Retinal pigment epithelial cell (primary cell): ENCODE measurements around the gene PRM2.

Experiments
- DNase-seq: peaks from one replicate; pipeline ENCODE4 v3.0.0-alpha.2; 2010; ENCODE audit warnings: low read depth
- H3K4me3 ChIP-seq: 2 replicates; pipeline ENCODE4 v1.5.1; 2011; ENCODE audit warnings: mild to moderate bottlenecking, low read length, control low read depth, moderate library complexity
- TF ChIP-seq, protein P1 (sequence below): conservative IDR thresholded peaks from 2 replicates; pipeline ENCODE4 v1.5.1; 2011; ENCODE audit warnings: low read depth, low read length, control low read depth, inconsistent platforms

Gene PRM2

DNA sequence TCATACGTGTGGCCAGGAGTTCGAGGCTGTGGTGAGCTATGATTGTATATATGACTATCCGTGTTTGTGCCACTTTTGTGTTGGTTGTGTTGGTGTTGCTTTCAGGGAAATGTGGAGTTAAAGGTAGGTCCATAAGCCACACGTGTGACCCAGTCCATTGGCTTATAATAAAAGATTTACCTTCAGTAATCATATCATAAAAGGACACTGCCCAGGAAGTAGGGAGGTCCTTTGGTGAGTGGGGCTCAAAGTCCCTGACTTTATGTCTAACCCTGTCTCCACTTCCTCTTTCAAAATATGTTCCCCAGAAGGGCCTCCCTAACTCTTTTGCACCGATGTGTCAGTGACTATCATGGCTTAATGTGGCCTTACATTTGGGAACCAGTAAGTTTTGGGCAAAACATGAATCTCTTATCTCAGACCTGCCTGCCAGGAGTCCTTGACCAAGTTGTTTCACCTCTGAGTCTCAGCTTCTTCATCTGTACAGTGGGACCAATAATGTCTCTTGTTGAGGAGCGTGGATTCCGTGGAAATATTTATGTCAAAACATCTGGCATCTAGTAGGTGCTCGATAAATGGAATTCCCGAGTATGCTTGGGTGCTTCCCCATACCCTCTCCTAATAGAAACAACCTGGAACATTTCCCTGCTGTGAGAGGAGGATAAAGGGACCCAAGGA, 12.0 kb downstream of the PRM2 start:
- DNase-seq: no peak
- TF ChIP-seq, protein P1, sequence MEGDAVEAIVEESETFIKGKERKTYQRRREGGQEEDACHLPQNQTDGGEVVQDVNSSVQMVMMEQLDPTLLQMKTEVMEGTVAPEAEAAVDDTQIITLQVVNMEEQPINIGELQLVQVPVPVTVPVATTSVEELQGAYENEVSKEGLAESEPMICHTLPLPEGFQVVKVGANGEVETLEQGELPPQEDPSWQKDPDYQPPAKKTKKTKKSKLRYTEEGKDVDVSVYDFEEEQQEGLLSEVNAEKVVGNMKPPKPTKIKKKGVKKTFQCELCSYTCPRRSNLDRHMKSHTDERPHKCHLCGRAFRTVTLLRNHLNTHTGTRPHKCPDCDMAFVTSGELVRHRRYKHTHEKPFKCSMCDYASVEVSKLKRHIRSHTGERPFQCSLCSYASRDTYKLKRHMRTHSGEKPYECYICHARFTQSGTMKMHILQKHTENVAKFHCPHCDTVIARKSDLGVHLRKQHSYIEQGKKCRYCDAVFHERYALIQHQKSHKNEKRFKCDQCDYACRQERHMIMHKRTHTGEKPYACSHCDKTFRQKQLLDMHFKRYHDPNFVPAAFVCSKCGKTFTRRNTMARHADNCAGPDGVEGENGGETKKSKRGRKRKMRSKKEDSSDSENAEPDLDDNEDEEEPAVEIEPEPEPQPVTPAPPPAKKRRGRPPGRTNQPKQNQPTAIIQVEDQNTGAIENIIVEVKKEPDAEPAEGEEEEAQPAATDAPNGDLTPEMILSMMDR: no peak
- no peak overlapping the region for H3K4me3 ChIP-seq

DNA sequence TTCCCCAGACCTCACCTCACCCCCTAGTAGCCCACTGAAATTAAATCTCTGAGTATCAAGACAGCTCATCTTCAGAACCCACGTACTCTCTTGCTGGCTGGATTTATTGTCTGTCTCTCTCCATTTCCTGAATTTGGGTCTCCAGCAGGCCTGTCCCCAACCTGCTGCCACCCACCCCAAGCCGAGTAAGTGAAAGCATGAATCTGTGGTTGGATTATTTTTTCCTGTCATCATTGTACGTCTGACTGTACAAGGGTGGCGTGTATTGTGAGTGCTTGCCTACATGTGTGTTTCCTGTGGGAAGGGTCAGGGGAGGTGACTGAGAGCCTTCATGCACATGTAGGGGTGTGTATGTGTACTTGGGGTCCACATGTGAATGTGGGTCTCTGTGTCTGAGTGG, 12.5 kb downstream of the PRM2 start:
- DNase-seq: no peak
- TF ChIP-seq, protein P1: no peak
- H3K4me3 ChIP-seq: no peak overlapping the region

DNA sequence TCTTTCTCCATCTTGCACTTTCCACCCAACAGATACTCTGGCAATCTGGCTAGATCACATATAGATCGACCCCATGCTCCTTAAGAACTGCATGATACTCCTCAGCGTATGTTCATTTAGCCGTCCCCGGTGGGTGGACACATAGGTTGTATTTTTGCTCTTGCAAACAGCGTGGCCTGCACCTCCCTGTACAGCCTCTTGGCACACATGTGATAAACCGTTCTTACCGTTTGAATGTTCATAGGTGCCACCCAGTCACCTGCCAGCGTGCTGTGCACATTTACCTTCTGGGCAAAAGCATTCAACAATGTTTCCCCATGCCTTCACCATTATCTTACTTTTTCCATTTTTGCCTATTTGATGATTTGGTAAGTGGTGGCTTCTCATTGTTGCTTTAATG, 13.4 kb downstream of the PRM2 start:
- no peak for DNase-seq
- TF ChIP-seq, protein P1: no peak

DNA sequence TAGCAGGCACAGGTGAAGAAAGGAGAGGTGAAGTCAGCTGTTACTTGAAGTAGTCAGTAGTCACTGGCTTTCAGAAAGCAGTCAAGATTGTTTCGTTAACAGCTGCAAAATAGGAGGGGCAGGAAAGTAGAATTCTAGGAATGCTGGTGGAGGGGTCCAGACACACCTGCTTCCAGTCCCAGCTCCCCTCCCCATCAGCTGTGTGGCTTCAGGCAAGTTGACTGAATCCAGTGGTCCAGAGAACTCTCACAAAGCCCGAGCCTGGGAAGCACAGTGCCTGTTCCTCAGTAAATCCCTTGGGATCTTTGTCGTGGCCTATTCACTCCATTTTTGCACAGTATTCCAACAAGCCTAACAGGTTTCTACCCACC, 15.7 kb downstream of the PRM2 start:
- TF ChIP-seq, protein P1: no peak
- DNase-seq: no peak
- H3K4me3 ChIP-seq: no peak overlapping the region

More for the DNA sequence above, 13.4 kb downstream of the PRM2 start:
- H3K4me3 ChIP-seq: no peak overlapping the region

DNA sequence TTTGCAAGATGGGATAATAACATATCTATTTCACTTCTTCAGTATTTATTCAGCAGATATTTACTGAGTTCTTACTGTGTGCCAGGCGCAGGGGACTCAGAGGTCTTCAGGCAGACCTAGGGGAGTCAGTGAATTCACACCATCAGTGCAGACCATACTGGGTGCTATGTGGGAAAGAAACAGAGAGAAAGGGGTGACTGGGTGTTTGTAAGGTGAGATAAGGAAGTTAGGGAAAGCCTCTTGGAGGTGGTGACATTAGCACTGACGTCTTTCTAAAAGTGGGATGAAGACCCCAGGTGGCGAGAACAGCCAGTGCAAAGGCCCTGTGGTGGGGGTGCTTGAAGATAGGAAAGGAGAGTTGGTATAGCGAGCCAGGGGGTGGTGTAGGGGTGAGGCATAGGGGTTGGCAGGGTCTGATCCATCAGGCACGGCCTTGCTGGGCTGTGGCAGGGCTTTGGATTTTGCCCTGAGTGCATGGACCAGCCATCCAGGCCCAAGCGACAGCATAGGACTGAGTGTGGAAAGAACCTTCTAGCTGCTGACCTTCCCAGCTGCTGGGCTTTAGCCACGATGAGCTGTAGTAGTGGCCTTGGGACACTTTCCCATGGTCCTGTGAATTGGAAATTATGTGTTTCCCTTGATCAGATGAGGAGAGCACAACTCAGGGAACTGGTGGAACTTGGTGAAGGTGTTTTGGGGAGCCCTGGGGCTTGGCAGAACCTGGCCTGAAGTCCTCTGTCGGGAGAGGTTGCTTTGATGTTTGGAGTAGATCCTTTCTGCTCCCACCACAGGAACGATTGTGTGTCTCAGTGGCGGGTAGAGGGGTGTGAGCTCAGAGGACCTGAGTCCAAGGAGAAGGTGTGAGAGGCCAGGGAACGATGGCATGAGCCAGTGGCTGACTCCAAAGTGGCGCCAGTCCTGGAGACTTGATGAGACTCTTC, 16.4 kb downstream of the PRM2 start:
- no peak overlapping the region for H3K4me3 ChIP-seq
- TF ChIP-seq, protein P1: no peak
- DNase-seq: no peak

DNA sequence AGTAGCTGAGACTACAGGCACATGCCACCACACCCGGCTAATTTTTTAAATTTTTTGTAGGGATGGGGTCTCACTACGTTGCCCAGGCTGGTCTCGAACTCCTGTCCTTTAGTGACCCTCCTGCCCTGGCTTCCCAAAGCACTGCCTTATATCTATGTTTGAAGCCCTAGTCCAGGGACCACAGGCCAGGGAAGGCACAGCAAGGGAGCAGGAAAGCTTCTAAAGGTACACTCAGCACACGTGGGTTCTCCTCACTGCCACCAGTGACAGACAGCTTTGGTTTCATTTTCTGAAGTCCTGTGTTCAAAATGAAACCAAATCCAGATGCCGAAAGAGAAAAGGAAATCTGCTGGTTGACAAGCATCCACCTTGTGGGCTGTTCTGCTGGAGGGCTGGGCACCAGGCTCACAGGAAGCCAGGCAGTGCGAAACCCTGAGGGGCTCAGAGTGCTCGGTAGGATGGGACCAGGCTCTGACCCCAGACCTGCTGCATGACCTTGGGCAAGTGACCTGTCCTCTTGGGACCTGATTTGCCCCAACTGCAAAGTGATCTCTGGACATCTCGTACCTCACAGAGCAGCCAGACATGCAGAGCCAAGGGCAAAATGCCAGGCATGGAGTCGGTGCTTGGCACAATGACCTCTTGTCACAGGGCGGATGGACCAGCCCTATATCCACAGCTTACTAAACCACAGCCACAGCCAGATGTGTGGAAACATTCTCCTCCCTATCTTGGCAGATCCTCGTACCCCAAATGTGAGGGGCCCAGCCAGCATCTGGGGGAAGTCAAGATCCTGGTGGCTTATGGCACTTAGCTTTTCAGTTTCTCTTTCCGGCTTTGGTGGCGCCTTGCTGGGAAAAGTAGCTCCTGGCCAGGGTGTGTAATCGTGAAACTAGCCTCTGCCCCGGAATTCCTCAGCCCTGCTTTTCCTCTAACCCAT, 17.5 kb downstream of the PRM2 start:
- no peak overlapping the region for H3K4me3 ChIP-seq
- no peak for DNase-seq

More for the DNA sequence above, 17.5 kb downstream of the PRM2 start:
- TF ChIP-seq, protein P1: no peak
